Fibroblast of skin of left biceps (primary cell): ENCODE data around the gene PLA2G4A.

Experiments used
- DNase-seq, 2 experiments: peaks; one replicate each; pipeline ENCODE4 v3.0.0-alpha.2; 2013; ENCODE audit warnings: low read depth in 2 of 2

The PLA2G4A gene

GRCh38 chr1:187027253-187027652 lies 198.5 kb downstream of the PLA2G4A start:
- no peak for DNase-seq

DNA sequence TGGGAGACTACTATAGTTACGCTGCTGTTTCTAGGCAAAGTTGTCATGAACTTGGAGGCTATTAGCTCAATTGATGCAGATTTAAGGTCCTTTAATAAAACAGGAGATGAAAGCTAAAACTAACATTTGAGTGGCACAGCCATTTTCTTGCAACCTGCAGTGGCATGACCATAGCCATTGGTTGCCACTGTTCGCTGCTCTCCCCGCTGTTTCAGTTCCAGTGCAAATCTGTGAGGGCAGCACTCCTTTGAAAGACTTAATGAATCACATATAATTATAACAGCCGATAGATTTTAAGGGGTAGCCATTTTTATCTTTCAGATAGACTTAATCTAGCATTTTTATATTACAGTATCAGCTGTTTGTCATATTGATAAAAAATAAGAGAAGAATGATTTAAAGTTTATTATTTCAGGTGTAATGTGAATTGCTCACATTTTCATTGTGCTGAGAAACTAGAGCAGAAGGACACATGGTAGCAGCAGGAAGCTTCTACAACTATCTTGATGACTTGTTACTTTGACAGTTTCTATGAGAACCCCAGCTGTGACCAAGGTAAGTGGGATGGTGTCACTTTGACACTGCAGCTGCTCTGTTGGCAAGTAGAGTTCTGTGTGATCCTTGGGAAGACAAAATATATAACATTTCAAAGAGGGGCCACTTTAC lies 203.7 kb downstream of the PLA2G4A start:
- DNase-seq = no peak

DNA sequence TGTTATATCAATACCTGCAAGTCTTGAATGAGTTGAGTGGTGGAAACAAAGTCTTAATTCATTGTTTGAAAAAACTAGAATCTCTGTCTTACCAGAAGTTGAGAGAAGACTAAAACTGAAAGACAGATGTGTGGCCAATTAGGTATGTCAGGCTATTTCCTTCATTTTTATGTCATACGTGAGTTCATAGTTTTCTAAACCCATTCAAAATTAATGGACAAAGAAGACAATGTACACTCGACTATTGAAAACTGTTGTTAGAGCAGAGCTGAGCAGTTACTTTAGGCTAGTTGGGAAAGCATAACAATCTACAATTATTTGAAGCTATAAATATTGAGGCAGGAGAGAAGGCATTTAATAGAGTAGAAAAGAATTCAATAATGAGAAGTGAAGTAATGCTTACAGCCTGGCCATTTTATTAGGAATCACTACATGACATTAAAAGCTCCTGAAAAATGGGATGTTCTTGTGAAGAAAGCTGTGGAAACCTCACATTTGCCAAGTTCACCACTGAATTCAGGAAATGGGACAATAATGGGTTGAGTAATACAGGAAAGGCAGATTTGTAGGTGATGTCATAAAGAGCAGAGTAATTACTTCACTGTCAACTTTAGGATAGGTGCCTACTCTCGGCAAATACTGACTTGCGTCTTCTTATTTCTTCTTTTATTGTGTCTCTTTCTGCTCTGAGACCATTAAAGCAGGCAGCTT lies 204.4 kb downstream of the PLA2G4A start:
- DNase-seq = no peak

- DNase-seq = no peak
Observed at GRCh38 chr1:187033693-187034390, 205.1 kb downstream of the PLA2G4A start.

DNA sequence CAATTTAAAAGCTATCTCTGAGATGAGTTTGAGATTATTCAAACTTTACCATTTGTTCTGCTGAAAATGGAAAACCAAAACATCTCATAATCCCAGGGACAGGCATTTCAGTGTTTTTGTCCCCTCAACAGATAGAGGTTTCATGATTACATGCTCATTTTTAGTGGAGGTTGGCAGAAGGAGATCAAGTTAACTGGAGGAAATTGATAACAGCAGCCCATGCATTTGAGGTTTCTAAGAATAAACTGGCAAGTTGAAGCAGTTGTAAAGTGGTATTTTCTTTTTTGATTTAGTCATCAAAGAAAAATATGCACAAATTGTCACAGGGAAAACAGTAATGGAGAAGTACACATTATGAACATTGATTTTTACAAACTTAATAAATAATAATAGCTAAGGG lies 205.8 kb downstream of the PLA2G4A start:
- no peak for DNase-seq

- no peak for DNase-seq
Observed at GRCh38 chr1:187037973-187038553, 209.3 kb downstream of the PLA2G4A start.
